ENCODE data around the gene CES5A. TPM values are rescaled to one million over a fixed set of nuclear protein-coding genes. Genes with fewer than 3 reads are reported as not detected.

Gene CES5A
- polyA plus RNA-seq, 3 donors = not detected

GRCh38 chr16:55824473-55825000 is 50.6 kb downstream of the CES5A start:
- peaks cover 20% of the 10 kb centered on the region for H3K79me2 ChIP-seq (ENCODE audit: insufficient read depth, low read length)
- H4K20me1 ChIP-seq (ENCODE audit: insufficient read depth, low read length) = no peaks in the 10 kb centered on the region
- TF ChIP-seq, protein P1, sequence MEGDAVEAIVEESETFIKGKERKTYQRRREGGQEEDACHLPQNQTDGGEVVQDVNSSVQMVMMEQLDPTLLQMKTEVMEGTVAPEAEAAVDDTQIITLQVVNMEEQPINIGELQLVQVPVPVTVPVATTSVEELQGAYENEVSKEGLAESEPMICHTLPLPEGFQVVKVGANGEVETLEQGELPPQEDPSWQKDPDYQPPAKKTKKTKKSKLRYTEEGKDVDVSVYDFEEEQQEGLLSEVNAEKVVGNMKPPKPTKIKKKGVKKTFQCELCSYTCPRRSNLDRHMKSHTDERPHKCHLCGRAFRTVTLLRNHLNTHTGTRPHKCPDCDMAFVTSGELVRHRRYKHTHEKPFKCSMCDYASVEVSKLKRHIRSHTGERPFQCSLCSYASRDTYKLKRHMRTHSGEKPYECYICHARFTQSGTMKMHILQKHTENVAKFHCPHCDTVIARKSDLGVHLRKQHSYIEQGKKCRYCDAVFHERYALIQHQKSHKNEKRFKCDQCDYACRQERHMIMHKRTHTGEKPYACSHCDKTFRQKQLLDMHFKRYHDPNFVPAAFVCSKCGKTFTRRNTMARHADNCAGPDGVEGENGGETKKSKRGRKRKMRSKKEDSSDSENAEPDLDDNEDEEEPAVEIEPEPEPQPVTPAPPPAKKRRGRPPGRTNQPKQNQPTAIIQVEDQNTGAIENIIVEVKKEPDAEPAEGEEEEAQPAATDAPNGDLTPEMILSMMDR (IDR thresholded peaks at IDR 0.05) = no peak
- peaks cover 21% of the 10 kb centered on the region for H3K4me1 Mint-ChIP-seq
- H3K36me3 Mint-ChIP-seq = peaks cover 73 to 80% of the 10 kb centered on the region in 2 donors
- H3K4me1 ChIP-seq (ENCODE audit: control insufficient read depth in 1 of 2, insufficient read depth in 2 of 2, low read length in 2 of 2) = no peaks in the 10 kb centered on the region
- DNase-seq = no peak
- H3K36me3 ChIP-seq (replicated peaks in 1 of 2; ENCODE audit: control insufficient read depth in 1 of 2, insufficient read depth in 2 of 2, low read length in 2 of 2) = peaks cover 43 to 82% of the 10 kb centered on the region in 2 donors
- H3K27ac Mint-ChIP-seq = no peak overlapping the region
- H3K27me3 Mint-ChIP-seq (ENCODE audit: low read depth in 3 of 3) = peaks cover 3 to 8% (median 5%) of the 10 kb centered on the region in 3 donors
- H3K27me3 ChIP-seq (ENCODE audit: control insufficient read depth in 2 of 2, insufficient read depth in 2 of 2, low read length in 2 of 2) = peaks cover 0 to 5% of the 10 kb centered on the region in 2 donors
- H3K9me3 ChIP-seq (replicated peaks in 1 of 2; ENCODE audit: control insufficient read depth in 1 of 2, insufficient read depth in 1 of 2, low read length in 2 of 2) = no peaks in the 10 kb centered on the region
- H3K27ac ChIP-seq (ENCODE audit: low read depth in 1 of 2, low read length in 2 of 2) = peak overlapping the region in 1 of 2 donors; percentile 41
- H2AFZ ChIP-seq (ENCODE audit: insufficient read depth, low read depth, low read length, poor library complexity, severe bottlenecking) = no peak overlapping the region
- 40% methylated on average over 1 of the region's 4 CpGs for WGBS (ENCODE audit: insufficient coverage)
- H3K4me3 ChIP-seq (replicated peaks in 1 of 3; ENCODE audit: low read depth in 2 of 3, low read length in 3 of 3) = no peak overlapping the region
- H3K9ac ChIP-seq (ENCODE audit: insufficient read depth, low read length, poor library complexity, severe bottlenecking) = no peak overlapping the region
- H3K4me3 Mint-ChIP-seq = no peak overlapping the region
- H3K9me3 Mint-ChIP-seq = peaks cover 0 to 3% (median 0%) of the 10 kb centered on the region in 7 donors
- intact Hi-C loops (cut with micrococcal nuclease) = no loop called here
- H3K4me2 ChIP-seq (replicated peaks; ENCODE audit: extremely low read depth, low read length, poor library complexity, severe bottlenecking) = no peak overlapping the region

DNA sequence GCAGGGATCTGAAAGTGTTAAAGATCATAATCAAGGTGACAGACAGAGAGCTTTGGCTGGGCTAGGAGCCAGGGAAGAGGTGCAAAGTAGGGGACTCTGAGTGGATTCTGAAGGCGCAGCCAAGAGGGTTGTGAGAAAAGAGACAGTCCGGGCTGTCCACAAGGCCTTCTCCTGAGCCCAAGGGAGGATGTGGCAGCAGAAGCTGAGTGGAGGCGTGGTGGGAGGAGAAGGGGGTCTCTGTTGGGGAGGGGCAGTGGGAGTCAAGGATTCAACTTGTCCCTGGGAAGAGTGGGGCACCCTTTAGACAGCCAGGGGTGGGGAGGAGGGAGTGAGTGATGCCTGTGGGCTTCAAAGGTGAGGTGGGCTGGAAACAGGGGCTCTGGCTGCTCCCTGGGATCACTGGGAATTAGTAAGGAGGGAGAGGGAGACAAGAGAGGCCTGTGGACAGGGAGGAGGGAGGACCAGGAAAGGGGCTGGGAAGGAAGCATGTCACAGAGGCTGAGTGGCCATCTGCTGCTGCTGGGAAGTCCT is 52.8 kb downstream of the CES5A start:
- TF ChIP-seq, protein P1 (IDR thresholded peaks at IDR 0.05) = no peak
- intact Hi-C loops (cut with micrococcal nuclease) = no loop called here
- WGBS (ENCODE audit: insufficient coverage) = 67% methylated on average over 2 of the region's 3 CpGs
- Mint-ChIP-seq H3K4me3 (no peak overlapping the region), H3K27ac (peak overlapping the region in 2 of 7 donors; percentile 52 to 57), H3K27me3 (ENCODE audit: low read depth in 3 of 3) (peaks cover 5 to 12% (median 8%) of the 10 kb centered on the region in 3 donors), H3K36me3 (peaks cover 75 to 82% of the 10 kb centered on the region in 2 donors), H3K4me1 (peaks cover 15% of the 10 kb centered on the region), H3K9me3 (peaks cover 0 to 3% (median 0%) of the 10 kb centered on the region in 7 donors)
- Histone ChIP-seq H3K79me2 (ENCODE audit: insufficient read depth, low read length) (peaks cover under 1% of the 10 kb centered on the region), H3K4me1 (ENCODE audit: control insufficient read depth in 1 of 2, insufficient read depth in 2 of 2, low read length in 2 of 2) (no peaks in the 10 kb centered on the region), H3K9ac (ENCODE audit: insufficient read depth, low read length, poor library complexity, severe bottlenecking) (no peak overlapping the region), H3K4me2 (replicated peaks; ENCODE audit: extremely low read depth, low read length, poor library complexity, severe bottlenecking) (no peak overlapping the region), H4K20me1 (ENCODE audit: insufficient read depth, low read length) (no peaks in the 10 kb centered on the region), H3K27me3 (ENCODE audit: control insufficient read depth in 2 of 2, insufficient read depth in 2 of 2, low read length in 2 of 2) (peaks cover 0 to 5% of the 10 kb centered on the region in 2 donors), H2AFZ (ENCODE audit: insufficient read depth, low read depth, low read length, poor library complexity, severe bottlenecking) (no peak overlapping the region), H3K9me3 (replicated peaks in 1 of 2; ENCODE audit: control insufficient read depth in 1 of 2, insufficient read depth in 1 of 2, low read length in 2 of 2) (no peaks in the 10 kb centered on the region), H3K27ac (ENCODE audit: low read depth in 1 of 2, low read length in 2 of 2) (no peak overlapping the region), H3K4me3 (replicated peaks in 1 of 3; ENCODE audit: low read depth in 2 of 3, low read length in 3 of 3) (no peak overlapping the region), H3K36me3 (replicated peaks in 1 of 2; ENCODE audit: control insufficient read depth in 1 of 2, insufficient read depth in 2 of 2, low read length in 2 of 2) (peaks cover 42 to 88% of the 10 kb centered on the region in 2 donors)
- DNase-seq = no peak
